ENCODE results near the gene SLCO3A1. TPM values are rescaled to one million over a fixed set of nuclear protein-coding genes. Genes with fewer than 3 reads are reported as not detected.

Gene SLCO3A1
- total and polyA plus RNA-seq, 4 donors = 9.6 to 60.7 (median 34.4) TPM

DNA sequence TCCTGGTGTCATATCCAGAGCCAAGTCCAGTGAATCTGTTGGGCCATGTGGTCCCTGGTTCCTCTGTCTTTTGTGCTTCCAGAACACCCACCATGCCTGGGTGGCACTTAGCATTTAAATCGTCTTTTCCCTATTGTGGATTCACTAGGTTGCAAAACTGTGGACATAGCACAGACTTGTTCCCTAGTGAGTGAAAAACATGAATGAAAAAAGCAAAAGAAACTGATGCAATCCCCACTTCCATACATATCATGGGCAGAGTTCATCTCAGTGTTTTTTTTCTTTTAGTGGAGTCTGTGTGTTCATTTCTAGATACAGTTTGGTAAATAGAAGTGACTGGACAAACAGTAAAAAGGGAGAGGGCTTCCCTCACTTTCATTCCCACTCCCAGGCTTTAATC, 170.5 kb downstream of the SLCO3A1 start:
- H3K36me3 ChIP-seq (ENCODE audit: control insufficient read depth in 1 of 2, insufficient read depth in 2 of 2, low read length in 1 of 2) = no peaks in the 10 kb centered on the region
- intact Hi-C loops (cut with DNase I) = no loop called here
- ATAC-seq (ENCODE audit: low FRiP score) (no peak), DNase-seq (no peak)
- 65 to 83% methylated on average over 1 of the region's 1 CpG for WGBS, 2 donors
- no peak overlapping the region for H3K27ac ChIP-seq (ENCODE audit: low read depth in 1 of 2, low read length in 2 of 2)
- H3K9me3 ChIP-seq (ENCODE audit: control insufficient read depth, low read length) = no peaks in the 10 kb centered on the region
- no peak overlapping the region for H3K4me3 ChIP-seq (ENCODE audit: low read length in 2 of 2)
- H3K27me3 ChIP-seq (ENCODE audit: control insufficient read depth in 1 of 2, insufficient read depth in 2 of 2, low read length in 1 of 2) = no peaks in the 10 kb centered on the region
- peaks cover 3 to 11% of the 10 kb centered on the region in 2 donors for H3K4me1 ChIP-seq (ENCODE audit: control insufficient read depth in 1 of 2, insufficient read depth in 2 of 2, low read length in 2 of 2)

DNA sequence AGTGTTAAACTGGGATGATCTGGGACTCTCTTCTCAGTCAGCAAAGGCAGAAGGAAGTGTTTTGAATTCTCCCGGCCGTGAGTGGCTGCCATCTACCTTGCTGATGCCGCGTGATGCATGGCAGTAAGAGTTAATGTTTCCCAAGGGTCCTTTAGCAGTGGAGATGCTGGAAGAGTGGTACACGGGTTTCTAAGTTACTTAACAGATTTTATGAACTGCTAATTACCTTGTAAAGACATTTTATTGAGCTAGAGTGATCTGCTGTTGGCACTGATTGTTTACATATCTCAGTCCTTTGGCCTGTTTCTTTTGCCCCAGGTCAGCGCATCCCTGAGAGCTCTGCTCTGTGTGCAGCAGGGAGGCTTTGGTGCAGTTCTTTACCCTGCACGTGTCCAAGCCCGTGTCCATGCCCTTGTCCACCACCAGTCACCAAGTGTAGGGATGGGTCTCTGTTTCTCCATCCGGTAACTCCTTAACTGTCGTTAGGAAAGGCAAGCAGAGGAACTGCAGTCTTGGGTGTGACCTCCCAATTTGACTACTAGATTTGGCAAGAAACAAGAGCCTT, 172.3 kb downstream of the SLCO3A1 start:
- DNase-seq (no peak), ATAC-seq (ENCODE audit: low FRiP score) (no peak)
- WGBS, 2 donors = 86% methylated on average over 10 of the region's 10 CpGs
- Histone ChIP-seq H3K27ac (ENCODE audit: low read depth in 1 of 2, low read length in 2 of 2) (no peak overlapping the region), H3K9me3 (ENCODE audit: control insufficient read depth, low read length) (no peaks in the 10 kb centered on the region), H3K36me3 (ENCODE audit: control insufficient read depth in 1 of 2, insufficient read depth in 2 of 2, low read length in 1 of 2) (no peaks in the 10 kb centered on the region), H3K27me3 (ENCODE audit: control insufficient read depth in 1 of 2, insufficient read depth in 2 of 2, low read length in 1 of 2) (no peaks in the 10 kb centered on the region), H3K4me3 (ENCODE audit: low read length in 2 of 2) (no peak overlapping the region), H3K4me1 (ENCODE audit: control insufficient read depth in 1 of 2, insufficient read depth in 2 of 2, low read length in 2 of 2) (peaks cover 3 to 8% of the 10 kb centered on the region in 2 donors)
- intact Hi-C loops (cut with DNase I) = no loop called here

DNA sequence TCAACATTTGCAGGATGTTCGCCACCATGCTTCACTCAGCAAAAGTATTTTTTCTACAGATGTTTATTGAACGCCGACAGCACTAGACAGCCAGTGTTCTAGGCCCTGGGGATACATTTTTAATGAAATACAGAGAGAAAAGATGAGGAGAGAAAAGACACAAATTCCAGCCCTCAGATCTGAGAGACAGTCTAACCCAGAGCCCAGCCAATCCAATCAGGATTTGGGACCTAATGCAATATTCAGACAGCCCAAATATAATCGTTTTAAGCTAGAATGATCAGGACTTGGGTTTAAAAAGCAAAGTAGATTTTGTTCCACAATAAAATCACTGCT, 174.8 kb downstream of the SLCO3A1 start:
- peak overlapping the region; percentile 69 to 78 for H3K27ac ChIP-seq (ENCODE audit: low read depth in 1 of 2, low read length in 2 of 2)
- intact Hi-C loops (cut with DNase I) = loop anchor here in 1 of 2 donors (2.0 kb wide), 1 partner anchor 48 kb away; no protein-coding TSS in a partner anchor

DNA sequence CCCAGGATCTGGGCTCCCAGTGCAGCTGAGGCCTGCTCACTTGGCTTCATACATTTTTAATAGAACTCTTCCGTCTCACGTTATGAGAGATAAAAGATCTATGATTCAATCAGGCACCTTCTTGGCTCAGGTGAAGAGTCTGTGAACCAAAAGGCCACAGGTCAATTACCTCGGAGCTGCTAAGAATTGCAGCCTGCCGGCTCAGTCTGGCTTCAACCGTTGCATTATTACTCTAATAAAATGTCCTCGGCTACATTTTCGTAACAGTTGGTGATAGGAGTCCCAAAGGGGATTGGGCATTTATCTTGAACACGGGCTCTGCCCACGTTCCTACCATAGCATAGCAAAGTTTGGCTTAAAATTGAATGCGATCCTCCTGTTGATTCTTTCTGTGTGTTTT, 176.3 kb downstream of the SLCO3A1 start:
- no peak overlapping the region for H3K4me3 ChIP-seq (ENCODE audit: low read length in 2 of 2)
- 4 to 6% methylated on average over 10 of the region's 10 CpGs for WGBS, 2 donors
- intact Hi-C loops (cut with DNase I) = loop anchor here (2.0 to 5.0 kb wide), 2 partner anchors 38 to 49 kb away; no protein-coding TSS in a partner anchor
- H3K36me3 ChIP-seq (ENCODE audit: control insufficient read depth in 1 of 2, insufficient read depth in 2 of 2, low read length in 1 of 2) = no peaks in the 10 kb centered on the region
- ATAC-seq (ENCODE audit: low FRiP score) = peak; percentile 47
- DNase-seq = no peak
- no peaks in the 10 kb centered on the region for H3K27me3 ChIP-seq (ENCODE audit: control insufficient read depth in 1 of 2, insufficient read depth in 2 of 2, low read length in 1 of 2)
- peak overlapping the region; percentile 78 to 90 for H3K27ac ChIP-seq (ENCODE audit: low read depth in 1 of 2, low read length in 2 of 2)
- no peaks in the 10 kb centered on the region for H3K9me3 ChIP-seq (ENCODE audit: control insufficient read depth, low read length)
- H3K4me1 ChIP-seq (ENCODE audit: control insufficient read depth in 1 of 2, insufficient read depth in 2 of 2, low read length in 2 of 2) = peaks cover 3 to 13% of the 10 kb centered on the region in 2 donors

More for the DNA sequence above, 174.8 kb downstream of the SLCO3A1 start:
- Histone ChIP-seq H3K27me3 (ENCODE audit: control insufficient read depth in 1 of 2, insufficient read depth in 2 of 2, low read length in 1 of 2) (no peaks in the 10 kb centered on the region), H3K9me3 (ENCODE audit: control insufficient read depth, low read length) (no peaks in the 10 kb centered on the region), H3K4me1 (ENCODE audit: control insufficient read depth in 1 of 2, insufficient read depth in 2 of 2, low read length in 2 of 2) (peaks cover 6 to 9% of the 10 kb centered on the region in 2 donors), H3K4me3 (ENCODE audit: low read length in 2 of 2) (no peak overlapping the region), H3K36me3 (ENCODE audit: control insufficient read depth in 1 of 2, insufficient read depth in 2 of 2, low read length in 1 of 2) (no peaks in the 10 kb centered on the region)
- 20 to 31% methylated on average over 4 of the region's 4 CpGs for WGBS, 2 donors
- DNase-seq (no peak), ATAC-seq (ENCODE audit: low FRiP score) (peak; percentile 58)

DNA sequence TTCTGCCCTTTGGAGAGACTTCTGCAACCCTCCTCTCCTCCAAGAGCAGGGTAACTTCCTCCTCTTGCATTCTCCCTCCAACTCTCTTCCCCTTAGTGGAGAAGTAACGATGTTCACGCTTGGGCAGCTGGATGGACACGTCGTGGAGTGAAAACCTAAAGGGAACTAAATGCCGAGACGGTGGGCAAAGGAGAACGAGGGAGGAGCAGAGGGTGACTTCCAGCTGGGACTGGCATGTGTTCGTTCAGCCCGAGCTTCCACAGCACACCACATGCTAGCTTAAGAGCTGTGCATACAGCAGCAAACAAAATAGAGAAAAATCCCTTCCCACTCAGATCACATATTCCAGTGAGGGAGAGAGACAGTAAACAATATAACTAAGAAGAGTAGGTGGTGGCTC, 179.8 kb downstream of the SLCO3A1 start:
- ATAC-seq (ENCODE audit: low FRiP score) = no peak
- WGBS, 2 donors = 3 to 9% methylated on average over 9 of the region's 9 CpGs
- Histone ChIP-seq H3K27me3 (ENCODE audit: control insufficient read depth in 1 of 2, insufficient read depth in 2 of 2, low read length in 1 of 2) (no peaks in the 10 kb centered on the region), H3K4me1 (ENCODE audit: control insufficient read depth in 1 of 2, insufficient read depth in 2 of 2, low read length in 2 of 2) (peaks cover 5 to 13% of the 10 kb centered on the region in 2 donors), H3K9me3 (ENCODE audit: control insufficient read depth, low read length) (no peaks in the 10 kb centered on the region), H3K36me3 (ENCODE audit: control insufficient read depth in 1 of 2, insufficient read depth in 2 of 2, low read length in 1 of 2) (no peaks in the 10 kb centered on the region), H3K4me3 (ENCODE audit: low read length in 2 of 2) (no peak overlapping the region), H3K27ac (ENCODE audit: low read depth in 1 of 2, low read length in 2 of 2) (peak overlapping the region; percentile 55 to 76)
- DNase-seq = no peak
- intact Hi-C loops (cut with DNase I) = loop anchor here in 1 of 2 donors (5.0 kb wide), 1 partner anchor 34 kb away; no protein-coding TSS in a partner anchor

DNA sequence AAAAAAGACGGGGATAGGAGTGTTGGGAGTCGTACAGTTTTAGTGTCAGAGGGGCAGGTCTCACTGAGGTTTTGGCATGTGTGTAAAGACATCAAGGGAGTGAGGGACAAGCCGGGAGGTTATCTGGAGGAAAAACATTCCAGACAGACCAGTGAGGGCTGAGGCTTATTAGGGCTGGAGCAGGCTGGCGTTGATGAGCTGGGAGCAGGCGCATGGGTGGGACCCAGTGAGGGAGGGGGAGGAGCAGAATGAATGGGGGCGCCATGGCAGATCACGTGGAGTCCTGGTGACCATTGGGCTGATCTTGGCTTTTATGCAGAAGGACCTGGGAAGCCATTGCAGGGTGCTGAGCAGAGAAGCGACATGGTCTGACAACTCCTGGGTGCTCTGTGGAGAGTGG, 180.2 kb downstream of the SLCO3A1 start:
- H3K9me3 ChIP-seq (ENCODE audit: control insufficient read depth, low read length) = no peaks in the 10 kb centered on the region
- intact Hi-C loops (cut with DNase I) = loop anchor here in 1 of 2 donors (5.0 kb wide), 1 partner anchor 34 kb away; no protein-coding TSS in a partner anchor
- peaks cover 5 to 13% of the 10 kb centered on the region in 2 donors for H3K4me1 ChIP-seq (ENCODE audit: control insufficient read depth in 1 of 2, insufficient read depth in 2 of 2, low read length in 2 of 2)
- ATAC-seq (ENCODE audit: low FRiP score) (no peak), DNase-seq (no peak)
- peak overlapping the region; percentile 5 to 55 for H3K27ac ChIP-seq (ENCODE audit: low read depth in 1 of 2, low read length in 2 of 2)
- 14 to 18% methylated on average over 8 of the region's 8 CpGs for WGBS, 2 donors
- no peak overlapping the region for H3K4me3 ChIP-seq (ENCODE audit: low read length in 2 of 2)
- H3K36me3 ChIP-seq (ENCODE audit: control insufficient read depth in 1 of 2, insufficient read depth in 2 of 2, low read length in 1 of 2) = no peaks in the 10 kb centered on the region
- no peaks in the 10 kb centered on the region for H3K27me3 ChIP-seq (ENCODE audit: control insufficient read depth in 1 of 2, insufficient read depth in 2 of 2, low read length in 1 of 2)

DNA sequence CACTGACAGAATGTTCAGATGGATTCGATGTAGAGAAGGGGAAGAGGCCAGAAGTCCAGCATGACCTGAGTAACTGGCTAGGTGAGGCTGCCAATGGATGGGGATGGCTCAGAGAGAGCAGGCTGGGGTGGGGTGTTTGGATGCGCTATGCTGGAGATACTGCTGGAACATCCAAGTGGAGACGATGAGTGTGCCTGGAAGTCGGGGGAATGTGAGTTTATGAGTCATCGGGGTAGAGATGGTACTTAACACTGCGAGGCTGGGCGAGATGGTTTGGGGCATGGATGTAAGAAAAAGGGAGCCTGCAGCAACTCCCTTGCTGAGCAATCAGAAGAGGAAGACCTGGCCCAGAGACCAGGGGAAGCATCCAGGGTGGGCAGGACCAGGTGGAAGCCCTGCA, 180.7 kb downstream of the SLCO3A1 start:
- peak overlapping the region; percentile 5 to 70 for H3K27ac ChIP-seq (ENCODE audit: low read depth in 1 of 2, low read length in 2 of 2)
- no peak for DNase-seq
- WGBS, 2 donors = 71 to 73% methylated on average over 7 of the region's 7 CpGs
- no peak overlapping the region for H3K4me3 ChIP-seq (ENCODE audit: low read length in 2 of 2)
- no peaks in the 10 kb centered on the region for H3K27me3 ChIP-seq (ENCODE audit: control insufficient read depth in 1 of 2, insufficient read depth in 2 of 2, low read length in 1 of 2)
- no peak for ATAC-seq (ENCODE audit: low FRiP score)
- peaks cover 5 to 13% of the 10 kb centered on the region in 2 donors for H3K4me1 ChIP-seq (ENCODE audit: control insufficient read depth in 1 of 2, insufficient read depth in 2 of 2, low read length in 2 of 2)
- no peaks in the 10 kb centered on the region for H3K9me3 ChIP-seq (ENCODE audit: control insufficient read depth, low read length)
- intact Hi-C loops (cut with DNase I) = loop anchor here in 1 of 2 donors (5.0 kb wide), 1 partner anchor 33 kb away; no protein-coding TSS in a partner anchor
- H3K36me3 ChIP-seq (ENCODE audit: control insufficient read depth in 1 of 2, insufficient read depth in 2 of 2, low read length in 1 of 2) = no peaks in the 10 kb centered on the region

DNA sequence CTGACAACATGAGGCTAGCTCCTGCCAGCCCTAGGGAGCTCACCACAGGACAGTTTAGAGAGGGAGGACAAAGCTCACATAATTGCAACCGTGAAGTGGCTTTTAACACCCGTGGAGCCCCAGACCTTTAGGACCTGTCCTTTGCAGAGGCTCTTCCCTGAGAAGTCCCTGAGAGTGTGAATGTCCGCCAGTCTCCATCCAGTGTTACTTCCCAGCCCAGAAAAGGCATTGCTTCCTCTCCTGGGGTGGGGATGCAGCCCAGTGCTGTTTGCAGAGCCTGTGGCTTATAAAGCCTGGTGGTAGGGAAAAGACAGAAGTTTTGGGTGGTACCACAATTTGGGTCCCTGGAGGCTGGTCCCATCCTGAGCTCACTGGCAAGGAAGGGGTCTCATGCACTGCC, 182.0 kb downstream of the SLCO3A1 start:
- H3K4me3 ChIP-seq (ENCODE audit: low read length in 2 of 2) = no peak overlapping the region
- H3K36me3 ChIP-seq (ENCODE audit: control insufficient read depth in 1 of 2, insufficient read depth in 2 of 2, low read length in 1 of 2) = no peaks in the 10 kb centered on the region
- WGBS, 2 donors = 56 to 88% methylated on average over 2 to 3 of the region's 3 CpGs
- H3K4me1 ChIP-seq (ENCODE audit: control insufficient read depth in 1 of 2, insufficient read depth in 2 of 2, low read length in 2 of 2) = peaks cover 5 to 13% of the 10 kb centered on the region in 2 donors
- DNase-seq (no peak), ATAC-seq (ENCODE audit: low FRiP score) (no peak)
- H3K27ac ChIP-seq (ENCODE audit: low read depth in 1 of 2, low read length in 2 of 2) = peak overlapping the region in 1 of 2 donors; percentile 17
- intact Hi-C loops (cut with DNase I) = no loop called here
- H3K27me3 ChIP-seq (ENCODE audit: control insufficient read depth in 1 of 2, insufficient read depth in 2 of 2, low read length in 1 of 2) = no peaks in the 10 kb centered on the region
- no peaks in the 10 kb centered on the region for H3K9me3 ChIP-seq (ENCODE audit: control insufficient read depth, low read length)

DNA sequence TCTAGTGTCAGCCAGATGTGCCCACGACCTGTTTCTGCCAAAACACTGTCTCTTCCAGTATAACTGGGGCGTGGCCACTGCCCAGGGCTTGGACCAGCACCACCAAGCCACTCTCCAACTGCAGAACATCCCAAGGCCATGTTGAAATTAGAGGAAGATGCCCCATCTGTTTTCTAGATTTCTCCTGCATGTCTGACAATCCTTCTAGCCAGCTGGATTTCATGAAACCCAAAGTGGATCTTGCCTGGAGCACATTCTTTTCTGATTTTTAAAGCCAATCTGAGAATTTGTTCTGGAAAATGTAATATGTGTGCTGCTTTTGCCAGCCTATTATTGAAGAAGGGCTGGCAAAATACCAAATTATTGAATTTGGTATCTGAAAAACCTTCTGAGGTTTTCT, 182.5 kb downstream of the SLCO3A1 start:
- 23 to 29% methylated on average over 2 of the region's 2 CpGs for WGBS, 2 donors
- ATAC-seq (ENCODE audit: low FRiP score) = no peak
- H3K4me3 ChIP-seq (ENCODE audit: low read length in 2 of 2) = no peak overlapping the region
- H3K27ac ChIP-seq (ENCODE audit: low read depth in 1 of 2, low read length in 2 of 2) = peak overlapping the region in 1 of 2 donors; percentile 17
- no peaks in the 10 kb centered on the region for H3K27me3 ChIP-seq (ENCODE audit: control insufficient read depth in 1 of 2, insufficient read depth in 2 of 2, low read length in 1 of 2)
- no peaks in the 10 kb centered on the region for H3K36me3 ChIP-seq (ENCODE audit: control insufficient read depth in 1 of 2, insufficient read depth in 2 of 2, low read length in 1 of 2)
- no peak for DNase-seq
- intact Hi-C loops (cut with DNase I) = loop anchor here in 1 of 2 donors (2.0 kb wide), 1 partner anchor 33 kb away; no protein-coding TSS in a partner anchor
- no peaks in the 10 kb centered on the region for H3K9me3 ChIP-seq (ENCODE audit: control insufficient read depth, low read length)
- H3K4me1 ChIP-seq (ENCODE audit: control insufficient read depth in 1 of 2, insufficient read depth in 2 of 2, low read length in 2 of 2) = peaks cover 5 to 11% of the 10 kb centered on the region in 2 donors

All from aorta (tissue), 5 donors.